ENCODE measurements around the gene PCDH9. TPM values are rescaled to one million over a fixed set of nuclear protein-coding genes. Genes with fewer than 3 reads are reported as not detected.
A peak's percentile ranks its signal among the peaks of the same experiment; 100 is the strongest.

The PCDH9 gene
- total RNA-seq, 1 donor from 2014 or later: 1.7 TPM

DNA sequence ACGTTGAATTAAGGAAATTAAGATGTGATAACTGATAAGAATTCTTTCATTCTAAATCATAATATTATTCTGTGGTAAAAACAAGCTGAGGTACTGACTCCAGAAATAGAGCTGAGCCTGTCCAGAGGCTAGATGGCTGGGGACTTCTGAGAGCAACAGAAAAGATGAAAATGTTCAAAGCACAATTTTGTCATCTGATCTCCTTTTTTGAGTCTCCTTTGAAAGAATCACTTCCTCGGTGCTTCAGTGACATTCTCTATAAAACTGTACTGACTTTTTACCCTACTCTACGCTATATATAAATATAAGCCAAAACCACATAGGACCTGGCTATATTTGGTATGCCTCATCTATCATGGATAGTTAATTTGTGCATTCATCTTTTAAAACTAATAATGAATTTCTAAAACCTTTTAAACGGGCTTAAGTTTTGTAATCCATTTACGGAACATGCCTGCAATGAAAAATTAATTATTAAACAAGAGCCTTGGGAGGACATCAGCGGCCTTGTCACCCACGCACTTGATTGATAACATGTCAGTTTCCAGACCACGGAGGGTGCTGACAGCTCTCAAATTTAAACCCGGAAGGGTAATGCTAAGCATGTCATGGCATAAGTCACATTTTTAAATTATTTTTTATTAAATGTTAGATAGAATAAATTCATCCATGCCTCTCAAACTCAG lies 235.5 kb downstream of the PCDH9 start:
- Mint-ChIP-seq H3K27me3 (no peaks in the 10 kb centered on the region), H3K4me1 (ENCODE audit: low read depth) (peaks cover 4% of the 10 kb centered on the region), H3K4me3 (ENCODE audit: low read depth) (peak overlapping the region; percentile 63), H3K27ac (no peak overlapping the region), H3K9me3 (ENCODE audit: low read depth) (peaks cover 3% of the 10 kb centered on the region), H3K36me3 (ENCODE audit: insufficient read depth) (no peaks in the 10 kb centered on the region)
- TF ChIP-seq CTCF (IDR thresholded peaks at IDR 0.05; ENCODE audit: unreplicated experiment): no peak
- no peak for DNase-seq (ENCODE audit: low spot score, unreplicated experiment)

- H3K9me3 Mint-ChIP-seq (ENCODE audit: low read depth): peaks cover 2% of the 10 kb centered on the region
- peak overlapping the region; percentile 63 for H3K4me3 Mint-ChIP-seq (ENCODE audit: low read depth)
- TF ChIP-seq CTCF (IDR thresholded peaks at IDR 0.05; ENCODE audit: unreplicated experiment): peak; percentile 75
- H3K36me3 Mint-ChIP-seq (ENCODE audit: insufficient read depth): no peaks in the 10 kb centered on the region
- peak overlapping the region; percentile 43 for H3K27ac Mint-ChIP-seq
- no peaks in the 10 kb centered on the region for H3K27me3 Mint-ChIP-seq
- peaks cover 4% of the 10 kb centered on the region for H3K4me1 Mint-ChIP-seq (ENCODE audit: low read depth)
- peak; percentile 49 for DNase-seq (ENCODE audit: low spot score, unreplicated experiment)
Measured at GRCh38 chr13:66994097-66994496, 236.0 kb downstream of the PCDH9 start.

GRCh38 chr13:66992719-66993118 lies 237.4 kb downstream of the PCDH9 start:
- no peak for DNase-seq (ENCODE audit: low spot score, unreplicated experiment)
- H3K9me3 Mint-ChIP-seq (ENCODE audit: low read depth): no peaks in the 10 kb centered on the region
- peaks cover 4% of the 10 kb centered on the region for H3K4me1 Mint-ChIP-seq (ENCODE audit: low read depth)
- no peaks in the 10 kb centered on the region for H3K27me3 Mint-ChIP-seq
- no peak for TF ChIP-seq CTCF (IDR thresholded peaks at IDR 0.05; ENCODE audit: unreplicated experiment)
- no peak overlapping the region for H3K4me3 Mint-ChIP-seq (ENCODE audit: low read depth)
- no peak overlapping the region for H3K27ac Mint-ChIP-seq
- H3K36me3 Mint-ChIP-seq (ENCODE audit: insufficient read depth): no peaks in the 10 kb centered on the region

DNA sequence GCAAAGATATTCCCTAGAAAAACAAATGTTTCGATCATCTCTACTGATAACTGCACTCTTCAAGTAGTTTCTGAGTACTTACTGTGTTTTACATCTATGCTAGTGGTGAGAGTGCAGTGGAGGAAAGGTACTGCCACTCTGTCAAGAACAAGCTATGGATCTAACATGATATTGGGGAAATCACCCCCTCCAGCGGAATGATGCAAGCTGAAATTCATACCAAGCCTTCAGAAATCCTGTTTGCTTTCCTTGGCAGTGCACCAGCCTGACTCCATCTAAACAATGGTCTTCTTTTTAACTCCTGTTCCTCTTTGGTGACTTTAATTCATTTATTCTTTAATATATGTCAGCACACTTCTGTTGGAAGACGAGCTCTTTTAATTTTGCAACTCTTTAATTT lies 238.0 kb downstream of the PCDH9 start:
- no peaks in the 10 kb centered on the region for H3K9me3 Mint-ChIP-seq (ENCODE audit: low read depth)

DNA sequence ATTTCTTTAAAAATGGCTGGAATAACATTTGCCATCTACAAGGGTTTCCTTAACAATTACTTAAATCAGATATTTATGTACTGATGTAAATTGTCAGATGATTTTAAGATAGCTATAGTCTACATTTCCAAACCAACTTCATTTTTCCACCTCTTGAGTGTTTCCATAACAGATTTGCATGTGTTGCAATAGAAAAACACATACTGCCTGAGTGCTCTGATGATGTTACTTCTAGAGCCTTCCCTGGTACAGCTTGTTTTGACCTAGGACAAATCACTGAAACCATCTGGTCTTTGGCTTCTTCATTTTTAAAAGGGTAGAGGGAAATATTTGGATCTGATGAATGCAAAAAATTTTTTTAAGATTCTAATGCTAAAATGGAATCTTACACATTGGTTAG lies 245.9 kb downstream of the PCDH9 start:
- no peak overlapping the region for H3K27ac Mint-ChIP-seq
- no peaks in the 10 kb centered on the region for H3K36me3 Mint-ChIP-seq (ENCODE audit: insufficient read depth)
- H3K4me3 Mint-ChIP-seq (ENCODE audit: low read depth): no peak overlapping the region
- H3K9me3 Mint-ChIP-seq (ENCODE audit: low read depth): no peaks in the 10 kb centered on the region
- H3K27me3 Mint-ChIP-seq: no peaks in the 10 kb centered on the region
- no peak for DNase-seq (ENCODE audit: low spot score, unreplicated experiment)
- TF ChIP-seq CTCF (IDR thresholded peaks at IDR 0.05; ENCODE audit: unreplicated experiment): no peak
- no peaks in the 10 kb centered on the region for H3K4me1 Mint-ChIP-seq (ENCODE audit: low read depth)

More for the DNA sequence above, 238.0 kb downstream of the PCDH9 start:
- Mint-ChIP-seq H3K4me3 (ENCODE audit: low read depth) (no peak overlapping the region), H3K27me3 (no peaks in the 10 kb centered on the region), H3K36me3 (ENCODE audit: insufficient read depth) (no peaks in the 10 kb centered on the region), H3K4me1 (ENCODE audit: low read depth) (peaks cover 4% of the 10 kb centered on the region), H3K27ac (no peak overlapping the region)
- DNase-seq (ENCODE audit: low spot score, unreplicated experiment): no peak
- TF ChIP-seq CTCF (IDR thresholded peaks at IDR 0.05; ENCODE audit: unreplicated experiment): no peak
